Sigmoid colon (tissue), 4 donors: ENCODE data around the gene ZNF532.

ENCODE experiments used
- CTCF ChIP-seq, 4 experiments: fragments of 450-650 bp in 3 of 4; fragments of 200-600 bp in 1 of 4; IDR thresholded peaks; one replicate each; pipeline ENCODE4 v1.5.1; 2016 to 2019; ENCODE audit warnings: antibody characterized with exemption in 4 of 4, mild to moderate bottlenecking in 3 of 4, moderate library complexity in 2 of 4
- EP300 ChIP-seq, 4 donors: sonication (generic); formaldehyde crosslinking; IDR thresholded peaks; one replicate each; pipeline ENCODE4 v1.6.1; 2017; ENCODE audit warnings: antibody characterized with exemption in 4 of 4
- POLR2A ChIP-seq, 2 donors: fragments of 450-650 bp; IDR thresholded peaks; one replicate each; pipeline ENCODE4 v1.6.1; 2016; ENCODE audit warnings: antibody characterized with exemption in 2 of 2, mild to moderate bottlenecking in 2 of 2, moderate library complexity in 2 of 2
- POLR2AphosphoS5 ChIP-seq, 4 donors: sonication (generic); formaldehyde crosslinking; IDR thresholded peaks; one replicate each; pipeline ENCODE4 v1.6.1; 2017; ENCODE audit warnings: antibody characterized with exemption in 4 of 4

DNA sequence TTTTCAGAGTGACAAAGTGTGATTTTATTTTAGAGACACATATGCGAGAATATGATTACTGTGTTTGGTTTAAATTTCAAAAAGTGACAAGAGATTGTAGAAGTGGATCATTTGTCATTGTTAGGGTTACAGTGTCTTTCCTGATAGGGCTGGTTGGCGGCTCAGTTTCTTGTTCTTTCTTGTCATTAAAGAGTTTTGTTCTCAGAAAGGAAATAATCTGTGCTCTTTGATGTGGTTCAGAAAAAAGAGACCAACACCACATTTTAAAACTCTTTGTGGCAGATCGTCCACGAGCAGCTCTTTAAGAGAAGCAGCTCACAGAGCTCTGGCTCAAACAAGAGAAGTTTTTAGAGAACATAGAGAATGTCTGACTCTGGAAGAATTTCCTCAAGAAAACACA is 45.6 kb upstream of the ZNF532 start:
- no peak for TF ChIP-seq CTCF (IDR thresholded peaks at IDR 0.05)
- TF ChIP-seq POLR2A (IDR thresholded peaks at IDR 0.05): no peak
- no peak for TF ChIP-seq POLR2AphosphoS5 (IDR thresholded peaks at IDR 0.05)
- TF ChIP-seq EP300 (IDR thresholded peaks at IDR 0.05): no peak
